Measurements from ENCODE around the gene TP53BP2.
A peak's percentile ranks its signal among the peaks of the same experiment; 100 is the strongest.

Gene TP53BP2

GRCh38 chr1:223765036-223765718 lies 80.6 kb downstream of the TP53BP2 start:
- DNase-seq (ENCODE audit: low read depth in 2 of 2), result no peak

GRCh38 chr1:223763881-223764280 lies 81.9 kb downstream of the TP53BP2 start:
- DNase-seq (ENCODE audit: low read depth in 2 of 2), result no peak

GRCh38 chr1:223763251-223763650 lies 82.5 kb downstream of the TP53BP2 start:
- DNase-seq (ENCODE audit: low read depth in 2 of 2), result no peak

GRCh38 chr1:223761411-223761810 lies 84.3 kb downstream of the TP53BP2 start:
- DNase-seq (ENCODE audit: low read depth in 2 of 2), result no peak

GRCh38 chr1:223760833-223761232 lies 84.9 kb downstream of the TP53BP2 start:
- DNase-seq (ENCODE audit: low read depth in 2 of 2), result no peak

GRCh38 chr1:223759273-223759672 lies 86.5 kb downstream of the TP53BP2 start:
- no peak for DNase-seq (ENCODE audit: low read depth in 2 of 2)

GRCh38 chr1:223758734-223759133 lies 87.0 kb downstream of the TP53BP2 start:
- DNase-seq (ENCODE audit: low read depth in 2 of 2), result no peak

GRCh38 chr1:223756806-223757700 lies 88.7 kb downstream of the TP53BP2 start:
- DNase-seq (ENCODE audit: low read depth in 2 of 2), result no peak

- no peak for DNase-seq (ENCODE audit: low read depth in 2 of 2)
Observed at GRCh38 chr1:223755992-223756775, 89.6 kb downstream of the TP53BP2 start.

- DNase-seq (ENCODE audit: low read depth in 2 of 2), result no peak
Observed at GRCh38 chr1:223755432-223755792, 90.3 kb downstream of the TP53BP2 start.

GRCh38 chr1:223754681-223755431 lies 90.9 kb downstream of the TP53BP2 start:
- no peak for DNase-seq (ENCODE audit: low read depth in 2 of 2)

GRCh38 chr1:223752721-223753515 lies 92.8 kb downstream of the TP53BP2 start:
- no peak for DNase-seq (ENCODE audit: low read depth in 2 of 2)

- DNase-seq (ENCODE audit: low read depth in 2 of 2), result no peak
Observed at GRCh38 chr1:223751696-223752095, 94.1 kb downstream of the TP53BP2 start.

GRCh38 chr1:223750730-223751570 lies 94.8 kb downstream of the TP53BP2 start:
- no peak for DNase-seq (ENCODE audit: low read depth in 2 of 2)

- DNase-seq (ENCODE audit: low read depth in 2 of 2), result peak; percentile 36 to 45
Observed at GRCh38 chr1:223748773-223749733, 96.7 kb downstream of the TP53BP2 start.

GRCh38 chr1:223748405-223748772 lies 97.4 kb downstream of the TP53BP2 start:
- DNase-seq (ENCODE audit: low read depth in 2 of 2), result no peak

GRCh38 chr1:223747838-223748335 lies 97.9 kb downstream of the TP53BP2 start:
- no peak for DNase-seq (ENCODE audit: low read depth in 2 of 2)

- no peak for DNase-seq (ENCODE audit: low read depth in 2 of 2)
Observed at GRCh38 chr1:223745731-223746130, 100.0 kb downstream of the TP53BP2 start.

All from stimulated activated CD8-positive, alpha-beta memory T cell treated with anti-CD3 and anti-CD28 coated beads, Interleukin-2, amount 100 ng/mL, for 48 hours (primary cell).